Erythroblast (primary cell): ENCODE measurements around the gene CCDC154.

ENCODE experiments used
- GATA1 ChIP-seq: IDR thresholded peaks from 2 replicates; pipeline ENCODE4 v1.6.1; 2011; ENCODE audit warnings: low read depth, mild to moderate bottlenecking, control low read depth, low read length, moderate library complexity
- POLR2A ChIP-seq: IDR thresholded peaks from 2 replicates; pipeline ENCODE4 v1.6.1; 2011; ENCODE audit warnings: mild to moderate bottlenecking, low read length

- TF ChIP-seq POLR2A = no peak
- TF ChIP-seq GATA1 = no peak
These were observed 41.3 kb downstream of the CCDC154 start for GRCh38 chr16:1403036-1403435.
